ENCODE measurements around the gene KCND3. TPM values are rescaled to one million over a fixed set of nuclear protein-coding genes. Genes with fewer than 3 reads are reported as not detected.

The KCND3 gene
- total and polyA plus RNA-seq, 2 donors from 2014 or later, result 1.2 to 12.6 TPM

GRCh38 chr1:111789666-111790316 lies 199.7 kb downstream of the KCND3 start:
- H3K4me1 ChIP-seq (ENCODE audit: control insufficient read depth in 2 of 3, insufficient read depth in 2 of 3, low read depth in 1 of 3, low read length in 3 of 3), result no peaks in the 10 kb centered on the region
- H3K27me3 ChIP-seq (ENCODE audit: control insufficient read depth, insufficient read depth, low read length), result no peaks in the 10 kb centered on the region
- intact Hi-C loops (cut with DNase I), result no loop called here
- no peak for TF ChIP-seq CTCF (IDR thresholded peaks at IDR 0.05; ENCODE audit: borderline replicate concordance, extremely low read depth, insufficient read depth)
- no peak overlapping the region for H3K9ac ChIP-seq (ENCODE audit: low read length in 3 of 3)
- no peaks in the 10 kb centered on the region for H3K9me3 ChIP-seq (ENCODE audit: control insufficient read depth in 2 of 3, insufficient read depth in 1 of 3, low read length in 3 of 3)
- DNase-seq, result no peak
- no peak for FAIRE-seq
- no peaks in the 10 kb centered on the region for H3K36me3 ChIP-seq (ENCODE audit: control insufficient read depth in 2 of 3, insufficient read depth in 3 of 3, low read length in 3 of 3)
- H3K4me3 ChIP-seq (ENCODE audit: low read length in 3 of 3), result no peak overlapping the region
- no peak overlapping the region for H3K27ac ChIP-seq (ENCODE audit: low read depth in 2 of 2, low read length in 2 of 2)

GRCh38 chr1:111789142-111789541 lies 200.3 kb downstream of the KCND3 start:
- no peaks in the 10 kb centered on the region for H3K36me3 ChIP-seq (ENCODE audit: control insufficient read depth in 2 of 3, insufficient read depth in 3 of 3, low read length in 3 of 3)
- DNase-seq (no peak), FAIRE-seq (no peak)
- H3K27ac ChIP-seq (ENCODE audit: low read depth in 2 of 2, low read length in 2 of 2), result no peak overlapping the region
- H3K4me1 ChIP-seq (ENCODE audit: control insufficient read depth in 2 of 3, insufficient read depth in 2 of 3, low read depth in 1 of 3, low read length in 3 of 3), result no peaks in the 10 kb centered on the region
- intact Hi-C loops (cut with DNase I), result no loop called here
- H3K9me3 ChIP-seq (ENCODE audit: control insufficient read depth in 2 of 3, insufficient read depth in 1 of 3, low read length in 3 of 3), result no peaks in the 10 kb centered on the region
- H3K27me3 ChIP-seq (ENCODE audit: control insufficient read depth, insufficient read depth, low read length), result no peaks in the 10 kb centered on the region
- no peak overlapping the region for H3K4me3 ChIP-seq (ENCODE audit: low read length in 3 of 3)
- no peak overlapping the region for H3K9ac ChIP-seq (ENCODE audit: low read length in 3 of 3)
- TF ChIP-seq CTCF (IDR thresholded peaks at IDR 0.05; ENCODE audit: borderline replicate concordance, extremely low read depth, insufficient read depth), result no peak

- Histone ChIP-seq H3K36me3 (ENCODE audit: control insufficient read depth in 2 of 3, insufficient read depth in 3 of 3, low read length in 3 of 3) (no peaks in the 10 kb centered on the region), H3K27me3 (ENCODE audit: control insufficient read depth, insufficient read depth, low read length) (no peaks in the 10 kb centered on the region), H3K9ac (ENCODE audit: low read length in 3 of 3) (no peak overlapping the region), H3K9me3 (ENCODE audit: control insufficient read depth in 2 of 3, insufficient read depth in 1 of 3, low read length in 3 of 3) (no peaks in the 10 kb centered on the region), H3K4me1 (ENCODE audit: control insufficient read depth in 2 of 3, insufficient read depth in 2 of 3, low read depth in 1 of 3, low read length in 3 of 3) (no peaks in the 10 kb centered on the region), H3K4me3 (ENCODE audit: low read length in 3 of 3) (no peak overlapping the region), H3K27ac (ENCODE audit: low read depth in 2 of 2, low read length in 2 of 2) (no peak overlapping the region)
- intact Hi-C loops (cut with DNase I), result no loop called here
- peak in 1 of 5 donors; percentile 9 for DNase-seq
- no peak for FAIRE-seq
- no peak for TF ChIP-seq CTCF (IDR thresholded peaks at IDR 0.05; ENCODE audit: borderline replicate concordance, extremely low read depth, insufficient read depth)
Observed at GRCh38 chr1:111786669-111787207, 202.7 kb downstream of the KCND3 start.

Data from kidney (tissue), 14 donors.